Measurements from ENCODE around the gene B4GALNT4. TPM values are rescaled to one million over a fixed set of nuclear protein-coding genes. Genes with fewer than 3 reads are reported as not detected.

Gene B4GALNT4
- total and polyA plus RNA-seq, 4 donors = 0.15 to 0.42 (median 0.42) TPM; not detected in 1

- no peaks in the 10 kb centered on the region for H3K36me3 ChIP-seq (ENCODE audit: control insufficient read depth in 4 of 4, insufficient read depth in 3 of 4, low read depth in 1 of 4, low read length in 3 of 4)
- DNase-seq (ENCODE audit: low spot score) = no peak
- WGBS = 63% methylated on average over 23 of the region's 23 CpGs
- TF ChIP-seq RAD21 (IDR thresholded peaks at IDR 0.05) (peak in 1 of 2 donors; percentile 28), HNF4G (IDR thresholded peaks at IDR 0.05) (no peak)
- TF ChIP-seq, protein P1, sequence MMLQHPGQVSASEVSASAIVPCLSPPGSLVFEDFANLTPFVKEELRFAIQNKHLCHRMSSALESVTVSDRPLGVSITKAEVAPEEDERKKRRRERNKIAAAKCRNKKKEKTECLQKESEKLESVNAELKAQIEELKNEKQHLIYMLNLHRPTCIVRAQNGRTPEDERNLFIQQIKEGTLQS (IDR thresholded peaks at IDR 0.05) = no peak
- H3K9ac ChIP-seq (ENCODE audit: low read depth in 1 of 2, low read length in 2 of 2) = no peak overlapping the region
- peaks cover 4 to 15% (median 8%) of the 10 kb centered on the region in 4 donors for H3K4me1 ChIP-seq (ENCODE audit: control insufficient read depth in 4 of 4, insufficient read depth in 4 of 4, low read length in 3 of 4)
- H3K27me3 ChIP-seq (ENCODE audit: control insufficient read depth in 4 of 4, insufficient read depth in 4 of 4, low read length in 3 of 4) = peaks cover 0 to 3% (median 0%) of the 10 kb centered on the region in 4 donors
- no peak overlapping the region for H3K27ac ChIP-seq (ENCODE audit: low read depth in 1 of 2, low read length in 2 of 2)
- H3K9me3 ChIP-seq (ENCODE audit: control insufficient read depth in 4 of 4, low read length in 3 of 4) = no peaks in the 10 kb centered on the region
- peak overlapping the region in 1 of 3 donors; percentile 36 for H3K4me3 ChIP-seq (ENCODE audit: low read depth in 1 of 3, low read length in 3 of 3)
These were observed 27.2 kb downstream of the B4GALNT4 start for GRCh38 chr11:396511-396947.

- Histone ChIP-seq H3K27me3 (ENCODE audit: control insufficient read depth in 4 of 4, insufficient read depth in 4 of 4, low read length in 3 of 4) (peaks cover 0 to 3% (median 0%) of the 10 kb centered on the region in 4 donors), H3K4me1 (ENCODE audit: control insufficient read depth in 4 of 4, insufficient read depth in 4 of 4, low read length in 3 of 4) (peaks cover 4 to 15% (median 8%) of the 10 kb centered on the region in 4 donors), H3K27ac (ENCODE audit: low read depth in 1 of 2, low read length in 2 of 2) (no peak overlapping the region), H3K4me3 (ENCODE audit: low read depth in 1 of 3, low read length in 3 of 3) (peak overlapping the region in 1 of 3 donors; percentile 36), H3K9ac (ENCODE audit: low read depth in 1 of 2, low read length in 2 of 2) (no peak overlapping the region), H3K9me3 (ENCODE audit: control insufficient read depth in 4 of 4, low read length in 3 of 4) (no peaks in the 10 kb centered on the region), H3K36me3 (ENCODE audit: control insufficient read depth in 4 of 4, insufficient read depth in 3 of 4, low read depth in 1 of 4, low read length in 3 of 4) (no peaks in the 10 kb centered on the region)
- no peak for DNase-seq (ENCODE audit: low spot score)
- WGBS = 51% methylated on average over 43 of the region's 43 CpGs
- TF ChIP-seq YY1 (IDR thresholded peaks at IDR 0.05) (no peak), TAF1 (conservative IDR thresholded peaks at IDR 0.05) (no peak), RAD21 (IDR thresholded peaks at IDR 0.05) (peak; percentile 62 to 79), MAX (IDR thresholded peaks at IDR 0.05) (no peak), CTCF (IDR thresholded peaks at IDR 0.05; ENCODE audit: low read depth, low read length, missing input control) (peak; percentile 37)
These were observed 27.7 kb downstream of the B4GALNT4 start for GRCh38 chr11:396948-397548.

GRCh38 chr11:398826-399225 is 29.5 kb downstream of the B4GALNT4 start:
- Histone ChIP-seq H3K36me3 (ENCODE audit: control insufficient read depth in 4 of 4, insufficient read depth in 3 of 4, low read depth in 1 of 4, low read length in 3 of 4) (no peaks in the 10 kb centered on the region), H3K4me3 (ENCODE audit: low read depth in 1 of 3, low read length in 3 of 3) (no peak overlapping the region), H3K27me3 (ENCODE audit: control insufficient read depth in 4 of 4, insufficient read depth in 4 of 4, low read length in 3 of 4) (peaks cover 0 to 3% (median 0%) of the 10 kb centered on the region in 4 donors), H3K27ac (ENCODE audit: low read depth in 1 of 2, low read length in 2 of 2) (no peak overlapping the region), H3K4me1 (ENCODE audit: control insufficient read depth in 4 of 4, insufficient read depth in 4 of 4, low read length in 3 of 4) (peaks cover 4 to 15% (median 8%) of the 10 kb centered on the region in 4 donors), H3K9ac (ENCODE audit: low read depth in 1 of 2, low read length in 2 of 2) (no peak overlapping the region), H3K9me3 (ENCODE audit: control insufficient read depth in 4 of 4, low read length in 3 of 4) (no peaks in the 10 kb centered on the region)
- TF ChIP-seq RAD21 (IDR thresholded peaks at IDR 0.05) (no peak), CTCF (IDR thresholded peaks at IDR 0.05; ENCODE audit: low read depth, low read length, missing input control) (no peak), MAX (IDR thresholded peaks at IDR 0.05) (no peak), FOXA1 (IDR thresholded peaks at IDR 0.05) (no peak), YY1 (IDR thresholded peaks at IDR 0.05) (no peak), FOXA2 (IDR thresholded peaks at IDR 0.05) (no peak), HNF4G (IDR thresholded peaks at IDR 0.05) (no peak), GABPA (IDR thresholded peaks at IDR 0.05 in 1 of 2, conservative IDR thresholded peaks at IDR 0.05 in 1 of 2) (no peak), NR2F2 (IDR thresholded peaks at IDR 0.05) (no peak)
- TF ChIP-seq, protein P2, sequence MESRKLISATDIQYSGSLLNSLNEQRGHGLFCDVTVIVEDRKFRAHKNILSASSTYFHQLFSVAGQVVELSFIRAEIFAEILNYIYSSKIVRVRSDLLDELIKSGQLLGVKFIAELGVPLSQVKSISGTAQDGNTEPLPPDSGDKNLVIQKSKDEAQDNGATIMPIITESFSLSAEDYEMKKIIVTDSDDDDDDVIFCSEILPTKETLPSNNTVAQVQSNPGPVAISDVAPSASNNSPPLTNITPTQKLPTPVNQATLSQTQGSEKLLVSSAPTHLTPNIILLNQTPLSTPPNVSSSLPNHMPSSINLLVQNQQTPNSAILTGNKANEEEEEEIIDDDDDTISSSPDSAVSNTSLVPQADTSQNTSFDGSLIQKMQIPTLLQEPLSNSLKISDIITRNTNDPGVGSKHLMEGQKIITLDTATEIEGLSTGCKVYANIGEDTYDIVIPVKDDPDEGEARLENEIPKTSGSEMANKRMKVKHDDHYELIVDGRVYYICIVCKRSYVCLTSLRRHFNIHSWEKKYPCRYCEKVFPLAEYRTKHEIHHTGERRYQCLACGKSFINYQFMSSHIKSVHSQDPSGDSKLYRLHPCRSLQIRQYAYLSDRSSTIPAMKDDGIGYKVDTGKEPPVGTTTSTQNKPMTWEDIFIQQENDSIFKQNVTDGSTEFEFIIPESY (IDR thresholded peaks at IDR 0.05) = no peak
- TF ChIP-seq, protein P1 (IDR thresholded peaks at IDR 0.05) = no peak
- WGBS = 96% methylated on average over 20 of the region's 20 CpGs
- no peak for DNase-seq (ENCODE audit: low spot score)
